Fibroblast of lung (primary cell): ENCODE measurements around the gene CORO7. TPM values are rescaled to one million over a fixed set of nuclear protein-coding genes. Genes with fewer than 3 reads are reported as not detected.
"Not testable (repeated sequence)": the region's sequence is repeated elsewhere in the genome, so short reads cannot be mapped to it uniquely, and the experiment has no call there.

Source experiments
- DNase-seq, 2 donors: peaks; one replicate each; pipeline versions ENCODE4 v3.0.0 to v3.0.0-alpha.2; 2010; ENCODE audit warnings: low read depth in 2 of 2
- H2AFZ ChIP-seq: 2 replicates; pipeline ENCODE4 v1.5.1; 2012; ENCODE audit warnings: low read length, control low read depth, inconsistent platforms
- H3K27ac ChIP-seq: 2 replicates; pipeline ENCODE4 v1.5.1; 2011; ENCODE audit warnings: low read length, control low read depth; ENCODE audit not compliant: insufficient read depth
- H3K27me3 ChIP-seq: 2 replicates; pipeline ENCODE4 v1.5.1; 2011; ENCODE audit warnings: mild to moderate bottlenecking, low read length; ENCODE audit not compliant: control insufficient read depth, insufficient read depth
- H3K36me3 ChIP-seq: 2 replicates; pipeline ENCODE4 v1.5.1; 2011; ENCODE audit warnings: low read length; ENCODE audit not compliant: control insufficient read depth, insufficient read depth
- H3K4me1 ChIP-seq: 2 replicates; pipeline ENCODE4 v1.5.1; 2011; ENCODE audit warnings: low read length; ENCODE audit not compliant: control insufficient read depth, insufficient read depth; ENCODE audit errors: extremely low read depth
- H3K4me2 ChIP-seq: 2 replicates; pipeline ENCODE4 v1.5.1; 2011; ENCODE audit warnings: low read length, control low read depth; ENCODE audit not compliant: insufficient read depth; ENCODE audit errors: extremely low read depth
- H3K4me3 ChIP-seq, 4 experiments: fragments of 200-600 bp in 1 of 4; sonication (generic) in 1 of 4; replicated peaks in 1 of 4; 2 replicates each; pipeline ENCODE4 v1.5.1; 2011 to 2016; ENCODE audit warnings: low read length in 4 of 4, low read depth in 3 of 4, mild to moderate bottlenecking in 3 of 4, control low read depth in 2 of 4, inconsistent platforms in 1 of 4, mixed read lengths in 1 of 4; ENCODE audit not compliant: insufficient read depth in 1 of 4; ENCODE audit errors: control extremely low read depth in 1 of 4
- H3K79me2 ChIP-seq: 2 replicates; pipeline ENCODE4 v1.5.1; 2012; ENCODE audit warnings: mild to moderate bottlenecking, low read length, inconsistent platforms; ENCODE audit not compliant: control insufficient read depth, insufficient read depth
- H3K9ac ChIP-seq: 2 replicates; pipeline ENCODE4 v1.5.1; 2011; ENCODE audit warnings: mild to moderate bottlenecking, low read length, control low read depth; ENCODE audit not compliant: insufficient read depth
- H3K9me3 ChIP-seq: 2 replicates; pipeline ENCODE4 v1.5.1; 2012; ENCODE audit warnings: low read depth, low read length; ENCODE audit not compliant: control insufficient read depth, insufficient read depth
- H4K20me1 ChIP-seq: 2 replicates; pipeline ENCODE4 v1.5.1; 2011; ENCODE audit warnings: low read length; ENCODE audit not compliant: control insufficient read depth, insufficient read depth; ENCODE audit errors: extremely low read depth
- EZH2 ChIP-seq: IDR thresholded peaks from 2 replicates; pipeline ENCODE4 v1.5.1; 2012; ENCODE audit warnings: low read length, control low read depth, mild to moderate bottlenecking; ENCODE audit errors: missing control alignments
- polyA plus RNA-seq, 2 donors: library from polyadenylated mRNA; depleted of rRNA in 1 of 2; stranded (reverse) in 1 of 2; unstranded in 1 of 2; fragments of >200 nt; gene quantifications; 2 replicates each; pipeline ENCODE4 v1.2.1, GENCODE V29; 2011 to 2012; ENCODE audit warnings: missing spikeins in 1 of 2
- total RNA-seq: library from RNA; depleted of rRNA; stranded (reverse); fragments of >200 nt; gene quantifications from 2 replicates; pipeline ENCODE4 v1.2.1, GENCODE V29; 2014
- TF ChIP-seq, protein P1 (sequence below), 2 donors: IDR thresholded peaks in 1 of 2; conservative IDR thresholded peaks in 1 of 2; 1 replicate in 1 of 2; 2 replicates in 1 of 2; pipeline ENCODE4 v1.5.1; 2011 to 2012; ENCODE audit warnings: low read length in 2 of 2, control low read depth in 1 of 2, inconsistent platforms in 1 of 2, low read depth in 1 of 2, mild to moderate bottlenecking in 1 of 2

CORO7 gene
- total and polyA plus RNA-seq, 2 donors (not counting 1 experiment from before 2014, with no cell fraction given), result 6.1 to 11.1 TPM

- no peaks in the 10 kb centered on the region for H3K79me2 ChIP-seq
- no peak for TF ChIP-seq EZH2
- TF ChIP-seq, protein P1, sequence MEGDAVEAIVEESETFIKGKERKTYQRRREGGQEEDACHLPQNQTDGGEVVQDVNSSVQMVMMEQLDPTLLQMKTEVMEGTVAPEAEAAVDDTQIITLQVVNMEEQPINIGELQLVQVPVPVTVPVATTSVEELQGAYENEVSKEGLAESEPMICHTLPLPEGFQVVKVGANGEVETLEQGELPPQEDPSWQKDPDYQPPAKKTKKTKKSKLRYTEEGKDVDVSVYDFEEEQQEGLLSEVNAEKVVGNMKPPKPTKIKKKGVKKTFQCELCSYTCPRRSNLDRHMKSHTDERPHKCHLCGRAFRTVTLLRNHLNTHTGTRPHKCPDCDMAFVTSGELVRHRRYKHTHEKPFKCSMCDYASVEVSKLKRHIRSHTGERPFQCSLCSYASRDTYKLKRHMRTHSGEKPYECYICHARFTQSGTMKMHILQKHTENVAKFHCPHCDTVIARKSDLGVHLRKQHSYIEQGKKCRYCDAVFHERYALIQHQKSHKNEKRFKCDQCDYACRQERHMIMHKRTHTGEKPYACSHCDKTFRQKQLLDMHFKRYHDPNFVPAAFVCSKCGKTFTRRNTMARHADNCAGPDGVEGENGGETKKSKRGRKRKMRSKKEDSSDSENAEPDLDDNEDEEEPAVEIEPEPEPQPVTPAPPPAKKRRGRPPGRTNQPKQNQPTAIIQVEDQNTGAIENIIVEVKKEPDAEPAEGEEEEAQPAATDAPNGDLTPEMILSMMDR (conservative IDR thresholded peaks at IDR 0.05 in 1 of 2, IDR thresholded peaks at IDR 0.05 in 1 of 2; ENCODE audit: low read depth in 1 of 2, low read length in 2 of 2), result no peak
- no peak for DNase-seq
- no peak overlapping the region for H3K27ac ChIP-seq
- H3K4me3 ChIP-seq, result no peak overlapping the region
- H3K36me3 ChIP-seq, result peaks cover 10% of the 10 kb centered on the region
- H3K9me3 ChIP-seq, result no peaks in the 10 kb centered on the region
- H3K9ac ChIP-seq, result no peak overlapping the region
- no peaks in the 10 kb centered on the region for H4K20me1 ChIP-seq
- no peaks in the 10 kb centered on the region for H3K4me1 ChIP-seq
- no peak overlapping the region for H3K4me2 ChIP-seq
- H3K27me3 ChIP-seq, result no peaks in the 10 kb centered on the region
- no peak overlapping the region for H2AFZ ChIP-seq
Observed at GRCh38 chr16:4399001-4399730, 17.2 kb downstream of the CORO7 start.

DNA sequence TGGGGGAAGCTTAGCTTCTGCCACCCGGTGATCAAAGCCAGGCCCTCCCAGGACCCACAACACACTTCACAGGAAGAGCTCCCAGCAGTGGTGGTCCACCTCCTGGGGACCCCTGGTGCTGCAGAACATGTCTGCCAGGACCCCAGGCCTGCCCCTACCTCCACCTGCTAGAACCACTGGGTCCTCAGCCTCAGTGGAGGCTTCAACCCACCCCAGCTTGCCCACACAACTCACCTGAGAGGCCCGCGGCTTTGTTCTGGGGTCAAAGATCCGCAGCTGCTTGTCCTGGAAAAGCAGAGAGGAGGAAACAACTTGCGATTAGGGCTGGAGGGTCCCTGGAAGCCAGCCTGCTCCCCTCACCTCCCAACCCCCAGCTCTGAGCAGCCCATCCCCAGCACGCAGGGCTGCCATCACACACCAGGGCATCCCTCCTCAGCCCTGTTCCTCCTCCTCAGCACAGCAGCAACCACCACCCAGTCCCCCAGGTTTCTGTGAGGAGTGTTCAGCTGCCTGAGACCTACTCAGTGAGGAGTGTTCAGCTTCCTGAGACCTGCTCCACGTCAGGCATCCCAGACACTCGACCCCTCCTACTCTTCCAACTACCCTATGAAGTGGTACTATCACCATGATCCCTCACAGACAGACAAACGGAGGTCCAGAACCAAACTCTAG is 21.2 kb downstream of the CORO7 start:
- Histone ChIP-seq H4K20me1 (no peaks in the 10 kb centered on the region), H3K27me3 (no peaks in the 10 kb centered on the region), H3K36me3 (peaks cover 7% of the 10 kb centered on the region), H3K79me2 (no peaks in the 10 kb centered on the region), H3K27ac (no peak overlapping the region), H3K4me1 (peaks cover 22% of the 10 kb centered on the region), H3K9ac (no peak overlapping the region), H3K4me2 (no peak overlapping the region), H3K9me3 (no peaks in the 10 kb centered on the region), H2AFZ (no peak overlapping the region), H3K4me3 (no peak overlapping the region)
- DNase-seq, result no peak
- TF ChIP-seq, protein P1 (conservative IDR thresholded peaks at IDR 0.05 in 1 of 2, IDR thresholded peaks at IDR 0.05 in 1 of 2; ENCODE audit: low read depth in 1 of 2, low read length in 2 of 2), result no peak
- no peak for TF ChIP-seq EZH2

GRCh38 chr16:4393850-4394249 is 22.5 kb downstream of the CORO7 start:
- H3K4me1 ChIP-seq, result peaks cover 35% of the 10 kb centered on the region
- H3K27me3 ChIP-seq, H2AFZ ChIP-seq, H3K79me2 ChIP-seq, DNase-seq, H3K9me3 ChIP-seq, H4K20me1 ChIP-seq, H3K4me2 ChIP-seq, H3K36me3 ChIP-seq, H3K9ac ChIP-seq, H3K27ac ChIP-seq, H3K4me3 ChIP-seq: not testable (repeated sequence)
